SK-MEL-5 (cell line): ENCODE measurements around the gene GRK7. TPM values are rescaled to one million over a fixed set of nuclear protein-coding genes. Genes with fewer than 3 reads are reported as not detected.
"Not testable (repeated sequence)": the region's sequence is repeated elsewhere in the genome, so short reads cannot be mapped to it uniquely, and the experiment has no call there.

Source experiments
- DNase-seq: peaks from one replicate; pipeline ENCODE4 v3.0.0-alpha.2; 2016; ENCODE audit warnings: low read depth, low spot score
- in situ Hi-C: cut with HindIII; loops from 2 replicates; pipeline ENCODE4 v1.10.0; 2016; ENCODE audit warnings: low sequenced_read_pairs, high pct_unique_total_duplicates, low pct_unique_long_range_greater_than_20kb
- total RNA-seq: library from RNA; depleted of rRNA; stranded (reverse); fragments of >200 nt; shearing (Covaris generic); gene quantifications from 2 replicates; pipeline ENCODE4 v1.2.3, GENCODE V29; 2014

GRK7 gene
- total RNA-seq, 1 experiment from 2014 or later, result not detected

GRCh38 chr3:141740349-141740748 lies 22.9 kb upstream of the GRK7 start:
- no peak for DNase-seq

GRCh38 chr3:141743305-141743704 lies 19.9 kb upstream of the GRK7 start:
- in situ Hi-C loops, result no loop called here
- DNase-seq, result no peak

More at GRCh38 chr3:141740349-141740748, 22.9 kb upstream of the GRK7 start:
- in situ Hi-C loops, result no loop called here

GRCh38 chr3:141746962-141747361 lies 16.2 kb upstream of the GRK7 start:
- DNase-seq, result peak; percentile 66
- in situ Hi-C loops, result no loop called here

GRCh38 chr3:141753399-141753798 lies 9.8 kb upstream of the GRK7 start:
- DNase-seq, result no peak
- in situ Hi-C loops, result no loop called here

GRCh38 chr3:141754032-141754431 lies 9.2 kb upstream of the GRK7 start:
- no peak for DNase-seq
- in situ Hi-C loops, result no loop called here

GRCh38 chr3:141762552-141762951 lies 656 bp upstream of the GRK7 start:
- in situ Hi-C loops, DNase-seq: not testable (repeated sequence)

GRCh38 chr3:141764045-141764444 lies 837 bp downstream of the GRK7 start:
- in situ Hi-C loops, result no loop called here
- DNase-seq, result no peak

GRCh38 chr3:141764465-141764864 lies 1.3 kb downstream of the GRK7 start:
- in situ Hi-C loops, result no loop called here
- no peak for DNase-seq

GRCh38 chr3:141764986-141765385 lies 1.8 kb downstream of the GRK7 start:
- in situ Hi-C loops, result no loop called here
- no peak for DNase-seq

GRCh38 chr3:141767066-141767465 lies 3.9 kb downstream of the GRK7 start:
- in situ Hi-C loops, result no loop called here
- no peak for DNase-seq

- DNase-seq, result no peak
Observed at GRCh38 chr3:141769221-141769894, 6.2 kb downstream of the GRK7 start.

GRCh38 chr3:141773676-141774075 lies 10.5 kb downstream of the GRK7 start:
- in situ Hi-C loops, result no loop called here
- DNase-seq, result no peak

More at GRCh38 chr3:141769221-141769894, 6.2 kb downstream of the GRK7 start:
- in situ Hi-C loops, result no loop called here

GRCh38 chr3:141776376-141776775 lies 13.2 kb downstream of the GRK7 start:
- DNase-seq, result no peak
- in situ Hi-C loops, result loop anchor here (25.0 kb wide), 1 partner anchor 111 kb away; the partner anchor contains the start of gene ATP1B3

GRCh38 chr3:141776885-141777284 lies 13.7 kb downstream of the GRK7 start:
- no peak for DNase-seq
- in situ Hi-C loops, result loop anchor here (25.0 kb wide), 1 partner anchor 110 kb away; the partner anchor contains the start of gene ATP1B3

- in situ Hi-C loops, result loop anchor here (25.0 kb wide), 1 partner anchor 109 kb away; the partner anchor contains the start of gene ATP1B3
- DNase-seq, result no peak
Observed at GRCh38 chr3:141777957-141778813, 15.0 kb downstream of the GRK7 start.

- DNase-seq, result no peak
- in situ Hi-C loops, result loop anchor here (25.0 kb wide), 1 partner anchor 108 kb away; the partner anchor contains the start of gene ATP1B3
Observed at GRCh38 chr3:141779667-141780066, 16.5 kb downstream of the GRK7 start.

- DNase-seq, result peak; percentile 58
- in situ Hi-C loops, result loop anchor here (25.0 kb wide), 1 partner anchor 105 kb away; the partner anchor contains the start of gene ATP1B3
Observed at GRCh38 chr3:141782386-141782932, 19.3 kb downstream of the GRK7 start.

GRCh38 chr3:141783632-141784031 lies 20.4 kb downstream of the GRK7 start:
- no peak for DNase-seq
- in situ Hi-C loops, result loop anchor here (25.0 kb wide), 1 partner anchor 104 kb away; the partner anchor contains the start of gene ATP1B3
